ENCODE results near the gene CAMTA1. TPM values are rescaled to one million over a fixed set of nuclear protein-coding genes. Genes with fewer than 3 reads are reported as not detected.

Gene CAMTA1
- polyA plus RNA-seq, 1 of the 3 experiments (the other 2 are of a cell fraction), result 63.1 TPM

DNA sequence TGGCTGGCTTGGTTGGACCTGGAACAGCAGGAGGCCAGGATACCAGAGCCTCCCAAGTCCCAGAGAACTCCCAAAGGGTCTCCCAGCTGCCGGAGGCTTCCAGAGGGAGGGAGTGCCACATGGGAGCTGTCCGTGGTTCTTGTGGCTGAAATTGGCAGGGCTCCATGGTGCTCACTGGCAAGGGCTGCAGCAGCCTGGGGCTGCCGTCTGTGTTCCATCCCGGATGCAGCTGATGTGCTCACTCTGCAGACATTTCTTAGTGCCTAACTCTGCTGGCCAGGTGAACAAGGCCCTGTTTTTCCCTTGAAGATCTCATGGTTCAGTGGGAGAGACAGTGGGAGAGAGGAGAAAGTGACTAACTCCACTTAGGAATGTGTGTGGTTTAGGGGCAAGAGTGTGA lies 261.1 kb downstream of the CAMTA1 start (continued):
- TF ChIP-seq, protein P1, sequence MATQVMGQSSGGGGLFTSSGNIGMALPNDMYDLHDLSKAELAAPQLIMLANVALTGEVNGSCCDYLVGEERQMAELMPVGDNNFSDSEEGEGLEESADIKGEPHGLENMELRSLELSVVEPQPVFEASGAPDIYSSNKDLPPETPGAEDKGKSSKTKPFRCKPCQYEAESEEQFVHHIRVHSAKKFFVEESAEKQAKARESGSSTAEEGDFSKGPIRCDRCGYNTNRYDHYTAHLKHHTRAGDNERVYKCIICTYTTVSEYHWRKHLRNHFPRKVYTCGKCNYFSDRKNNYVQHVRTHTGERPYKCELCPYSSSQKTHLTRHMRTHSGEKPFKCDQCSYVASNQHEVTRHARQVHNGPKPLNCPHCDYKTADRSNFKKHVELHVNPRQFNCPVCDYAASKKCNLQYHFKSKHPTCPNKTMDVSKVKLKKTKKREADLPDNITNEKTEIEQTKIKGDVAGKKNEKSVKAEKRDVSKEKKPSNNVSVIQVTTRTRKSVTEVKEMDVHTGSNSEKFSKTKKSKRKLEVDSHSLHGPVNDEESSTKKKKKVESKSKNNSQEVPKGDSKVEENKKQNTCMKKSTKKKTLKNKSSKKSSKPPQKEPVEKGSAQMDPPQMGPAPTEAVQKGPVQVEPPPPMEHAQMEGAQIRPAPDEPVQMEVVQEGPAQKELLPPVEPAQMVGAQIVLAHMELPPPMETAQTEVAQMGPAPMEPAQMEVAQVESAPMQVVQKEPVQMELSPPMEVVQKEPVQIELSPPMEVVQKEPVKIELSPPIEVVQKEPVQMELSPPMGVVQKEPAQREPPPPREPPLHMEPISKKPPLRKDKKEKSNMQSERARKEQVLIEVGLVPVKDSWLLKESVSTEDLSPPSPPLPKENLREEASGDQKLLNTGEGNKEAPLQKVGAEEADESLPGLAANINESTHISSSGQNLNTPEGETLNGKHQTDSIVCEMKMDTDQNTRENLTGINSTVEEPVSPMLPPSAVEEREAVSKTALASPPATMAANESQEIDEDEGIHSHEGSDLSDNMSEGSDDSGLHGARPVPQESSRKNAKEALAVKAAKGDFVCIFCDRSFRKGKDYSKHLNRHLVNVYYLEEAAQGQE (IDR thresholded peaks at IDR 0.05; ENCODE audit: low read depth, low read length), result peak; percentile 94
- TF ChIP-seq PBX3 (IDR thresholded peaks at IDR 0.05) (no peak), RAD21 (IDR thresholded peaks at IDR 0.05; ENCODE audit: low read length) (no peak; the same call in 1 of the 2 replicates), MXI1 (IDR thresholded peaks at IDR 0.05; ENCODE audit: low read depth, low read length) (peak; percentile 54; the same call in 1 of the 2 replicates), SIN3A (IDR thresholded peaks at IDR 0.05; ENCODE audit: borderline replicate concordance, low read depth, low read length) (no peak), SMC3 (IDR thresholded peaks at IDR 0.05; ENCODE audit: low read depth, low read length) (no peak; the same call in 1 of the 2 replicates), RCOR1 (IDR thresholded peaks at IDR 0.05; ENCODE audit: low read length) (peak; percentile 34; the same call in 1 of the 2 replicates), EP300 (IDR thresholded peaks at IDR 0.05; ENCODE audit: borderline replicate concordance in 1 of 2, low read depth in 1 of 2, low read length in 1 of 2) (peak in 1 of 2 experiments; percentile 63; a peak in 1 of 4 replicates), GABPA (IDR thresholded peaks at IDR 0.05; ENCODE audit: low read depth) (no peak), POLR2AphosphoS5 (IDR thresholded peaks at IDR 0.05; ENCODE audit: low read depth, low read length) (no peak), ELF1 (IDR thresholded peaks at IDR 0.05) (no peak), FOSL2 (IDR thresholded peaks at IDR 0.05; ENCODE audit: borderline replicate concordance, low read depth) (no peak), CTCF (IDR thresholded peaks at IDR 0.05) (no peak)
- TF ChIP-seq, protein P2, sequence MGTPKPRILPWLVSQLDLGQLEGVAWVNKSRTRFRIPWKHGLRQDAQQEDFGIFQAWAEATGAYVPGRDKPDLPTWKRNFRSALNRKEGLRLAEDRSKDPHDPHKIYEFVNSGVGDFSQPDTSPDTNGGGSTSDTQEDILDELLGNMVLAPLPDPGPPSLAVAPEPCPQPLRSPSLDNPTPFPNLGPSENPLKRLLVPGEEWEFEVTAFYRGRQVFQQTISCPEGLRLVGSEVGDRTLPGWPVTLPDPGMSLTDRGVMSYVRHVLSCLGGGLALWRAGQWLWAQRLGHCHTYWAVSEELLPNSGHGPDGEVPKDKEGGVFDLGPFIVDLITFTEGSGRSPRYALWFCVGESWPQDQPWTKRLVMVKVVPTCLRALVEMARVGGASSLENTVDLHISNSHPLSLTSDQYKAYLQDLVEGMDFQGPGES (IDR thresholded peaks at IDR 0.05; ENCODE audit: low read depth, low read length), result no peak
- TF ChIP-seq, protein P3, sequence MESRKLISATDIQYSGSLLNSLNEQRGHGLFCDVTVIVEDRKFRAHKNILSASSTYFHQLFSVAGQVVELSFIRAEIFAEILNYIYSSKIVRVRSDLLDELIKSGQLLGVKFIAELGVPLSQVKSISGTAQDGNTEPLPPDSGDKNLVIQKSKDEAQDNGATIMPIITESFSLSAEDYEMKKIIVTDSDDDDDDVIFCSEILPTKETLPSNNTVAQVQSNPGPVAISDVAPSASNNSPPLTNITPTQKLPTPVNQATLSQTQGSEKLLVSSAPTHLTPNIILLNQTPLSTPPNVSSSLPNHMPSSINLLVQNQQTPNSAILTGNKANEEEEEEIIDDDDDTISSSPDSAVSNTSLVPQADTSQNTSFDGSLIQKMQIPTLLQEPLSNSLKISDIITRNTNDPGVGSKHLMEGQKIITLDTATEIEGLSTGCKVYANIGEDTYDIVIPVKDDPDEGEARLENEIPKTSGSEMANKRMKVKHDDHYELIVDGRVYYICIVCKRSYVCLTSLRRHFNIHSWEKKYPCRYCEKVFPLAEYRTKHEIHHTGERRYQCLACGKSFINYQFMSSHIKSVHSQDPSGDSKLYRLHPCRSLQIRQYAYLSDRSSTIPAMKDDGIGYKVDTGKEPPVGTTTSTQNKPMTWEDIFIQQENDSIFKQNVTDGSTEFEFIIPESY (IDR thresholded peaks at IDR 0.05; ENCODE audit: borderline replicate concordance, low read depth), result no peak
